Osteocyte (in vitro differentiated cells): Measurements from ENCODE around the gene PLET1. TPM values are rescaled to one million over a fixed set of nuclear protein-coding genes. Genes with fewer than 3 reads are reported as not detected.

Experiments
- DNase-seq: peaks from one replicate; pipeline ENCODE4 v3.0.0; 2021; ENCODE audit warnings: mixed read lengths; ENCODE audit not compliant: unreplicated experiment; ENCODE audit errors: extremely low spot score
- H3K27ac Mint-ChIP-seq: one replicate; pipeline ENCODE4 v1.8.0; 2021; ENCODE audit warnings: mild to moderate bottlenecking, mixed read lengths; ENCODE audit not compliant: unreplicated experiment
- H3K27me3 Mint-ChIP-seq: one replicate; pipeline ENCODE4 v1.8.0; 2021; ENCODE audit warnings: mixed read lengths; ENCODE audit not compliant: unreplicated experiment
- H3K36me3 Mint-ChIP-seq: one replicate; pipeline ENCODE4 v1.8.0; 2021; ENCODE audit warnings: mixed read lengths; ENCODE audit not compliant: unreplicated experiment
- H3K4me1 Mint-ChIP-seq: one replicate; pipeline ENCODE4 v1.8.0; 2021; ENCODE audit warnings: mixed read lengths; ENCODE audit not compliant: unreplicated experiment
- H3K4me3 Mint-ChIP-seq: one replicate; pipeline ENCODE4 v1.8.0; 2021; ENCODE audit warnings: mild to moderate bottlenecking, moderate library complexity, mixed read lengths; ENCODE audit not compliant: unreplicated experiment
- H3K9me3 Mint-ChIP-seq: one replicate; pipeline ENCODE4 v1.8.0; 2021; ENCODE audit warnings: mixed read lengths; ENCODE audit not compliant: unreplicated experiment
- total RNA-seq: library from RNA; stranded (reverse); gene quantifications from 2 replicates; pipeline ENCODE4 v1.2.1, GENCODE V29; 2021
- TF ChIP-seq, protein P1 (sequence below): fragments of 200-600 bp; sonication (generic); IDR thresholded peaks from 2 replicates; pipeline ENCODE4 v1.5.0; 2021; ENCODE audit warnings: antibody characterized with exemption, mild to moderate bottlenecking, moderate library complexity

The PLET1 gene
- total RNA-seq, 1 donor from 2014 or later, result not detected

DNA sequence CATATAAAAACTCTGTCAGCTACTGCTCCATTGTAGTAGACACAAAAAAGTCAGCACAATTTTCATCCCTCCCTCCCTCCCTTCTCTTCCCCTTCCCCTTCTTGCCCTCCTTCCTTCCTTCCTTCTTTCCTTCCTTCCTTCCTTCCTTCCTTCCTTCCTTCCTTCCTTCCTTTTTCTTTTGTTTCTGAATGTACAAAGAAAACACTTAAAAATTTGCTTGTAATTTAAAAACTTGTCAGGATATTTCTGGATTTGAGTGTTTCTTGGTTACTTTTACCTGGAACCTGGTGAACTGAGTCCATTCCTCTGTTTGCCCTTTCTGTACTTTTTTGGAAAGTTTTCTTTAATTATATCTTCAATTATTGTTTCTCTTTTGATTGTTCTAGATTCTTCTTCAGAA lies 31.5 kb upstream of the PLET1 start:
- H3K4me1 Mint-ChIP-seq, result peaks cover 56% of the 10 kb centered on the region
- H3K9me3 Mint-ChIP-seq, result peaks cover 5% of the 10 kb centered on the region
- H3K4me3 Mint-ChIP-seq, result peak overlapping the region; percentile 36
- H3K36me3 Mint-ChIP-seq, result peaks cover 3% of the 10 kb centered on the region
- DNase-seq, result no peak
- H3K27me3 Mint-ChIP-seq, result no peaks in the 10 kb centered on the region
- H3K27ac Mint-ChIP-seq, result peak overlapping the region; percentile 94
- TF ChIP-seq, protein P1, sequence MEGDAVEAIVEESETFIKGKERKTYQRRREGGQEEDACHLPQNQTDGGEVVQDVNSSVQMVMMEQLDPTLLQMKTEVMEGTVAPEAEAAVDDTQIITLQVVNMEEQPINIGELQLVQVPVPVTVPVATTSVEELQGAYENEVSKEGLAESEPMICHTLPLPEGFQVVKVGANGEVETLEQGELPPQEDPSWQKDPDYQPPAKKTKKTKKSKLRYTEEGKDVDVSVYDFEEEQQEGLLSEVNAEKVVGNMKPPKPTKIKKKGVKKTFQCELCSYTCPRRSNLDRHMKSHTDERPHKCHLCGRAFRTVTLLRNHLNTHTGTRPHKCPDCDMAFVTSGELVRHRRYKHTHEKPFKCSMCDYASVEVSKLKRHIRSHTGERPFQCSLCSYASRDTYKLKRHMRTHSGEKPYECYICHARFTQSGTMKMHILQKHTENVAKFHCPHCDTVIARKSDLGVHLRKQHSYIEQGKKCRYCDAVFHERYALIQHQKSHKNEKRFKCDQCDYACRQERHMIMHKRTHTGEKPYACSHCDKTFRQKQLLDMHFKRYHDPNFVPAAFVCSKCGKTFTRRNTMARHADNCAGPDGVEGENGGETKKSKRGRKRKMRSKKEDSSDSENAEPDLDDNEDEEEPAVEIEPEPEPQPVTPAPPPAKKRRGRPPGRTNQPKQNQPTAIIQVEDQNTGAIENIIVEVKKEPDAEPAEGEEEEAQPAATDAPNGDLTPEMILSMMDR, result no peak

DNA sequence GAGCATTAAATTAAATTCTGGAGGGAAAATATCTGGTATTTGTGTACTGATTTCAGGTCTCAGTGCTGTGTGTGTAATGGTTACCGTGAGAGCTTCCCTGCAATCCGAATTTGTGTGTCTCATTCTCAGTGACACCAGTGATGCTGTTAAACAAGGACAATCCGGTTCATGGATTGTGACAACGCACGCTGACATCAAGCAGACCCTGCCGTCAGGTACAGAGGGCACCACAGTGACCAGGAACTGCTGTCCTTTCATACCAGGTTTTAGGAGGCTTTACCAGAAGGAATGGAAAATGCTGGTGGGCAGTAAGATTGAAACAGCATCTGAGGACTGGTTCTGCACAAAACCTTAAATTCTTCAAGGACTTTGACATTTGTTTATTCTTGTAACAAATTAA lies 30.5 kb upstream of the PLET1 start:
- DNase-seq, result no peak
- TF ChIP-seq, protein P1, result no peak
- Mint-ChIP-seq H3K36me3 (peaks cover 2% of the 10 kb centered on the region), H3K27me3 (no peaks in the 10 kb centered on the region), H3K4me1 (peaks cover 56% of the 10 kb centered on the region), H3K9me3 (peaks cover 5% of the 10 kb centered on the region), H3K4me3 (peak overlapping the region; percentile 19), H3K27ac (peak overlapping the region; percentile 94)

DNA sequence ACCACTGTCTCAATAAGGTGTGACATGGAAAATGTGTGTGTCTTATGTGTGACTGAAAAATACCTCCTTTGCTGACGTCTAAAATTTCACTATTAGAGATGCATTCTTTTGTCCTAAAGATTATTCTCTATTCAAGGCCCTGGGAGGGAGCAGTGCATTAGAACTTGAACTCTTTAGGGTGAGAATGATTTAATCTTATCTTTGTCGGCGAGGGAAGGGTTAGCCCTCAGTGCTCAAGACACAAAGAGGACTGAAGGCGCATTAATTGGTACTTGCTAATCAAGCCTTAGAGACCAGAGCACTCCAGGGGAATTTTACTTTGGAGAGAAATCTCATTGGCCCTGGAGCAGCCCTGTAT lies 29.8 kb upstream of the PLET1 start:
- Mint-ChIP-seq H3K27me3 (no peaks in the 10 kb centered on the region), H3K4me1 (peaks cover 56% of the 10 kb centered on the region), H3K4me3 (peak overlapping the region; percentile 73), H3K27ac (peak overlapping the region; percentile 37), H3K36me3 (peaks cover 2% of the 10 kb centered on the region), H3K9me3 (peaks cover 5% of the 10 kb centered on the region)
- TF ChIP-seq, protein P1, result no peak
- DNase-seq, result no peak

DNA sequence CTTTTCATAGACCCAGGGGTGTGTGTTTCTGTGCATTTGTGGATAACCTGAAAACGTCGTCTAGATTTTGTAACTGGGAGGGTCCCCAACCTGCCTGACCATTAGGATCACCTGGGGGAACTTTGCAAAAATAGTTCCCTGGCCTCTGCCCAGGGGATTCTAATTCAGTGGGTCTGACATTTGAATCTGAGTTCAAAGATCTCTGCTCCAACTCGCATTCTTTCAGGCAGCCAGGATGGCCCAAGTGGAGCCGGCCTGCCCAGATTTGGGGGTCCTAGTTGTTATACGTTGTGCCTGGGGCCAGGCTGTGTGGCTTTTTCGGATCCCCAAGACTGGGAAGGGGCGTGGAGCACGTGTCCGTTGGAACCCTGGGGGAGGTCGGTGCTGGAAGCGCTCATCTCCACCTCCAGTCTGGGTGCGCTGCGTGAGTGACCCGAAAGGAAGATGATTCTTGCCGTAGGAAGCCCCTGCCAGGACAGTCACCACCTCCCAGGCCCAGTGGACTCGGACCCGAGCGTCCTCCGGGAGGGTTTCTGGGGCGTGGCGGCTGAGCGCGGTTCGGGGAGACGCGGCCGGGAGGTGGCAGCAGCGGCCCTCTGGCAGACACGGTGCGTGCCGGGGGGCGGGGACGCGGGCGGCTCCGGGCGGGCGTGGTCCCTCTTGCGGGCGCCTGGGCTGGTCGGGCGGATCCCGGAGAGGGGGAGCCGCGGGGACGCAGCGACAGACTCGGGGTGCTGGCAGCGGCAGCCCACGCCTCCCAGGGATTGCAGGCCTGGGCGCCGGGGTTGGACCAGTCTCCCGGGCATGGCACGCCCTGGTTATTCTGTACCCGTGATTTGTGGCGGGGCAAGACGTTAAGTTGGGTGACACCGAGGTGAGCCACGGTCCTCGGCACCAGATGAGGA lies 29.2 kb upstream of the PLET1 start:
- Mint-ChIP-seq H3K27me3 (no peaks in the 10 kb centered on the region), H3K4me1 (peaks cover 51% of the 10 kb centered on the region), H3K4me3 (peak overlapping the region; percentile 73), H3K9me3 (peaks cover 5% of the 10 kb centered on the region), H3K36me3 (peaks cover 2% of the 10 kb centered on the region), H3K27ac (peak overlapping the region; percentile 43)
- TF ChIP-seq, protein P1, result peak; percentile 99
- DNase-seq, result peak; percentile 94

DNA sequence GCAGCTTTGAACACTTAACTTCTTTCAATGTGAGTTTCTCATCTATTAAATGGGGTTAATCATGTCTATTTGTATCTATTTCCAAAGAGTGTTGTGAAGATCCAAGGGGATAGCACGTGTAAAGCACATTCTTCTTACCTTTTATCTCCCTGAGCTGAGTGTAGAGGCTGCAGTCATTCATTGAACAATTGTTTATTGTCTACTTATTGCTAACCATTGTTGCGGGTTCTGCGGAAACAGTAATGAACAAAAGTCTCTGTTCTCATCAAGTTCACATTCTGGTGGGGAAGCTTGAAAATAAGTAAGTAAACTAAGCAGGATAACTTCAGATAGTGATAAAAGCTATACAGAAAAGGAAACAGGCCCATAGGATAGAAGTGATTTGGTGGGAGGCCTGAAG lies 27.4 kb upstream of the PLET1 start:
- Mint-ChIP-seq H3K36me3 (no peaks in the 10 kb centered on the region), H3K27ac (no peak overlapping the region), H3K4me3 (peak overlapping the region; percentile 34), H3K4me1 (peaks cover 33% of the 10 kb centered on the region), H3K27me3 (no peaks in the 10 kb centered on the region), H3K9me3 (peaks cover 5% of the 10 kb centered on the region)
- TF ChIP-seq, protein P1, result no peak
- DNase-seq, result no peak
